ENCODE measurements around the gene SYNGR2. TPM values are rescaled to one million over a fixed set of nuclear protein-coding genes. Genes with fewer than 3 reads are reported as not detected.

Gene SYNGR2
- total and polyA plus RNA-seq, 9 of the 15 experiments (the other 6 are each of a cell fraction or from before 2014, with no cell fraction given) = 1.4 to 173 (median 87.8) TPM

DNA sequence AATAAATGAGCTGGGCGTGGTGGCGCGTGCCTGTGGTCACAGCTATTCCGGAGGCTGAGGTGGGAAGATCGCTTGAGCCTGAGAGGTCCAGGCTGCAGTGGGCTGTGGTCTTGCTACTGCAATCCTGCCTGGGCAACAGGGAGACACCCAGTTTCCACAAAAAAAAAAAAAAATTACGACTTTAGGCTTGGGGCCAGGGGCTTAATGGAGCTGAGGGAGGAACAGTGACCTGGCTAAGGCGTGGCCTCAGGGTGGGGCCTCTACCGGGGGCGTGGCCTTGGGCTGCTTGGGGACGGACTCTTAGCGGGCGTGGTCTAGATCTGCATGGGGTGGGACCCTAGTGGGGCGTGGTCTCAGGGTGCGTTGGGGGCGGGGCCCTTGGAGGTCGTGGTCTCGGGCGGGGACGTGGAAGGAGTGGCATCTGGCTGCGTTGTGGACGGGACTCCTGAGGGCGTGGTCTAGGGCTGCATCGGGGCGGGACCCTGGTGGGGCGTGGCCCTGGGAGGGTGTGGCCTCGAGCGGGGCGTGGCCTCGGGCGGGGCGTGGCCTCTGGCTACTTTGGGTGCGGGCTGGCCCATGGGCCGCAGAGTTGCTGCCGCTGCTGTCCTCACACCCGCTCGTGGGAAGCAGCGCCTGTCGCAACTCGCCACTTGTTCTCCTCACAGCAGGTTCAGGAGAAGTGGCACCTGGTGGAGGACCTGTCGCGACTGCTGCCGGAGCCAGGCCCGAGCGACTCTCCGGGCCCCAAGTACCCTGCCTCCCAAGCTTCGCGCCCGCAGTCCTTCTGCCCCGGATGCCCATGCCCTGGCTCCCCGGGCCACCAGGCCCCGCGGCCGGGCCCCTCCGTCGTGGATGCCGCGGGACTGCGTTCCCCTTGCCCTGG lies 28.0 kb upstream of the SYNGR2 start:
- Histone ChIP-seq H3K9me1 (ENCODE audit: control insufficient read depth, insufficient read depth, low read length) (no peaks in the 10 kb centered on the region), H3K27me3 (ENCODE audit: control insufficient read depth in 2 of 2, insufficient read depth in 2 of 2, low read length in 2 of 2) (no peaks in the 10 kb centered on the region), H3K4me2 (ENCODE audit: insufficient read depth, low read length) (peak overlapping the region; percentile 80), H3K9me3 (replicated peaks; ENCODE audit: control insufficient read depth, insufficient read depth, low read depth, low read length) (no peaks in the 10 kb centered on the region), H4K20me1 (replicated peaks; ENCODE audit: control insufficient read depth, insufficient read depth, low read length) (no peaks in the 10 kb centered on the region), H3K27ac (ENCODE audit: extremely low read depth, low read depth, low read length) (peak overlapping the region; percentile 79), H2AFZ (ENCODE audit: low read depth, low read length) (peak overlapping the region; percentile 76), H3K36me3 (ENCODE audit: control insufficient read depth, insufficient read depth, low read length) (no peaks in the 10 kb centered on the region), H3K9ac (ENCODE audit: insufficient read depth in 1 of 2, low read depth in 2 of 2, low read length in 2 of 2) (peak overlapping the region; percentile 56 to 93; a peak in 3 of 4 replicates), H3K4me3 (peak overlapping the region; percentile 44), H3K4me1 (replicated peaks in 1 of 2; ENCODE audit: control insufficient read depth in 2 of 2, insufficient read depth in 2 of 2, low read length in 2 of 2) (peaks cover 75 to 99% of the 10 kb centered on the region in 2 experiments), H3K79me2 (ENCODE audit: control insufficient read depth, insufficient read depth, low read length) (peaks cover 12% of the 10 kb centered on the region; the same call in 2 of the 3 replicates)
- ChIA-PET CTCF (ENCODE audit: low intra/inter-chr PET ratio) (no interaction called here), POLR2A (interaction anchor here (0.6 to 3.3 kb wide), 12 partner anchors 10 to 105 kb away, joined by 3 to 23 read pairs (median 4); partner anchors contain the start of genes AFMID, TK1, TMC6 and TMC8)
- 7% methylated on average over 45 of the region's 58 CpGs for WGBS (ENCODE audit: insufficient coverage, low coverage, missing lambda C conversion rate)
- no TSS peak for BruUV-seq (replicated peaks)
- peak; percentile 96 to 99 (median 98) for DNase-seq (ENCODE audit: extremely low read depth in 1 of 4, low spot score in 3 of 4)
- peak; percentile 85 for ATAC-seq
- in situ Hi-C loops (cut with MboI) = no loop called here
- intact Hi-C loops (cut with micrococcal nuclease) = loop anchor here (1.0 to 5.0 kb wide), 2 partner anchors 12 to 37 kb away; partner anchors contain the start of gene TMC6
- FAIRE-seq = peak; percentile 96
- TF ChIP-seq TEAD4 (IDR thresholded peaks at IDR 0.05; ENCODE audit: low read length) (peak; percentile 26; the same call in 1 of the 2 replicates), TEAD4 (CRISPR knock-in tag; IDR thresholded peaks at IDR 0.05; ENCODE audit: borderline replicate concordance) (no peak), KDM1A (IDR thresholded peaks at IDR 0.05) (no peak), ZBTB7A (IDR thresholded peaks at IDR 0.05; ENCODE audit: borderline replicate concordance, control insufficient read depth, low read depth, low read length) (peak; percentile 89), BHLHE40 (IDR thresholded peaks at IDR 0.05; ENCODE audit: low read length) (peak; percentile 77), HDGF (IDR thresholded peaks at IDR 0.05) (peak; percentile 97)
- TF ChIP-seq, protein P1, sequence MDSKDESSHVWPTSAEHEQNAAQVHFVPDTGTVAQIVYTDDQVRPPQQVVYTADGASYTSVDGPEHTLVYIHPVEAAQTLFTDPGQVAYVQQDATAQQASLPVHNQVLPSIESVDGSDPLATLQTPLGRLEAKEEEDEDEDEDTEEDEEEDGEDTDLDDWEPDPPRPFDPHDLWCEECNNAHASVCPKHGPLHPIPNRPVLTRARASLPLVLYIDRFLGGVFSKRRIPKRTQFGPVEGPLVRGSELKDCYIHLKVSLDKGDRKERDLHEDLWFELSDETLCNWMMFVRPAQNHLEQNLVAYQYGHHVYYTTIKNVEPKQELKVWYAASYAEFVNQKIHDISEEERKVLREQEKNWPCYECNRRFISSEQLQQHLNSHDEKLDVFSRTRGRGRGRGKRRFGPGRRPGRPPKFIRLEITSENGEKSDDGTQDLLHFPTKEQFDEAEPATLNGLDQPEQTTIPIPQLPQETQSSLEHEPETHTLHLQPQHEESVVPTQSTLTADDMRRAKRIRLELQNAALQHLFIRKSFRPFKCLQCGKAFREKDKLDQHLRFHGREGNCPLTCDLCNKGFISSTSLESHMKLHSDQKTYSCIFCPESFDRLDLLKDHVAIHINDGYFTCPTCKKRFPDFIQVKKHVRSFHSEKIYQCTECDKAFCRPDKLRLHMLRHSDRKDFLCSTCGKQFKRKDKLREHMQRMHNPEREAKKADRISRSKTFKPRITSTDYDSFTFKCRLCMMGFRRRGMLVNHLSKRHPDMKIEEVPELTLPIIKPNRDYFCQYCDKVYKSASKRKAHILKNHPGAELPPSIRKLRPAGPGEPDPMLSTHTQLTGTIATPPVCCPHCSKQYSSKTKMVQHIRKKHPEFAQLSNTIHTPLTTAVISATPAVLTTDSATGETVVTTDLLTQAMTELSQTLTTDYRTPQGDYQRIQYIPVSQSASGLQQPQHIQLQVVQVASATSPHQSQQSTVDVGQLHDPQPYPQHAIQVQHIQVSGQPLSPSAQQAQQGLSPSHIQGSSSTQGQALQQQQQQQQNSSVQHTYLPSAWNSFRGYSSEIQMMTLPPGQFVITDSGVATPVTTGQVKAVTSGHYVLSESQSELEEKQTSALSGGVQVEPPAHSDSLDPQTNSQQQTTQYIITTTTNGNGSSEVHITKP (IDR thresholded peaks at IDR 0.05; ENCODE audit: partially characterized antibody) = peak; percentile 31

Measured in K562 (cell line).